GM13976 (cell line): ENCODE data around the gene BLVRA.

Experiments
- DNase-seq: peaks from one replicate; pipeline ENCODE4 v3.0.0; 2012; ENCODE audit warnings: low spot score
- in situ Hi-C: fragments of 300-500 bp; cut with MboI; formaldehyde crosslinking; loops from one replicate; pipeline ENCODE4 v1.12.0; 2022; ENCODE audit warnings: low sequenced_read_pairs, mixed read lengths, inconsistent platforms; ENCODE audit not compliant: unreplicated experiment
- TF ChIP-seq, protein P1 (sequence below): IDR thresholded peaks from 2 replicates; pipeline ENCODE4 v1.5.1; 2012; ENCODE audit warnings: borderline replicate concordance, mild to moderate bottlenecking; ENCODE audit not compliant: insufficient read depth; ENCODE audit errors: extremely low read depth, missing control alignments, control extremely low read depth

BLVRA gene

DNA sequence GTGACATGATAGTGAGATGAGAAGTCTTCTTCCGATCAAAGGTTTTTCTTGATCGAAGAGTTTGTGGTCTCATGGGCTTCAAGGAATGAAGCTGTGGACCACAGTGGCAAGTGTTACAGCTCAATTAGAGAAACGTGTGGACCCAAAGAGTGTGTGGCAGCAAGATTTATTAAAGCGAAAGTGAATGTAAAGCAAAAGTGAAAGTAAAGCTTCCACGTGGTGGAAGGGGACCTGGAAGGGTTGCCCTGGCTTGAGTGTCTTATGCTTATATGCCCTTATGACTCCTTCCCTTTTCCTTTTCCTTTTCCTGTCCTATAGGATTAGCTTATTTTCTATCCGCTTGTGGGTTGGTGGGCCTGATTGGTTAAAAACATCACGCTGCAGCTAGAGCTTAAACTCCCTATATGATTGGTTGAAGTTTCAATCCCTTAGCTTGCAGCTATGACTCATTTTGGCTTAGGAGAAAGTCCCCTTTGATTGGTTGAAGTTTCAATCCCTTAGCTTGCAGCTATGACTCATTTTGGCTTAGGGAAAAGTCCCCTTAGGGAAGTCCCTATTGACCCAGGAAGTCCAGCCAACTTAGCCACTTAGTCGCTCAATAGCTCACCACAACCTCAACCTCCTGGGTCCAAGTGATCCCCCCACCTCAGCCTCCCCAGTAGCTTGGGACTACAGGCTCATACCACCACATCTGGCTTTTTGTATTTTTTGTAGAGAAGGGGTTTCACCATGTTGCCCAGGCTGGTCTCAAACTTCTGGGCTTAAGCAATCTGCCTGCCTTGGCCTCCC lies 76.2 kb downstream of the BLVRA start:
- DNase-seq: no peak
- TF ChIP-seq, protein P1, sequence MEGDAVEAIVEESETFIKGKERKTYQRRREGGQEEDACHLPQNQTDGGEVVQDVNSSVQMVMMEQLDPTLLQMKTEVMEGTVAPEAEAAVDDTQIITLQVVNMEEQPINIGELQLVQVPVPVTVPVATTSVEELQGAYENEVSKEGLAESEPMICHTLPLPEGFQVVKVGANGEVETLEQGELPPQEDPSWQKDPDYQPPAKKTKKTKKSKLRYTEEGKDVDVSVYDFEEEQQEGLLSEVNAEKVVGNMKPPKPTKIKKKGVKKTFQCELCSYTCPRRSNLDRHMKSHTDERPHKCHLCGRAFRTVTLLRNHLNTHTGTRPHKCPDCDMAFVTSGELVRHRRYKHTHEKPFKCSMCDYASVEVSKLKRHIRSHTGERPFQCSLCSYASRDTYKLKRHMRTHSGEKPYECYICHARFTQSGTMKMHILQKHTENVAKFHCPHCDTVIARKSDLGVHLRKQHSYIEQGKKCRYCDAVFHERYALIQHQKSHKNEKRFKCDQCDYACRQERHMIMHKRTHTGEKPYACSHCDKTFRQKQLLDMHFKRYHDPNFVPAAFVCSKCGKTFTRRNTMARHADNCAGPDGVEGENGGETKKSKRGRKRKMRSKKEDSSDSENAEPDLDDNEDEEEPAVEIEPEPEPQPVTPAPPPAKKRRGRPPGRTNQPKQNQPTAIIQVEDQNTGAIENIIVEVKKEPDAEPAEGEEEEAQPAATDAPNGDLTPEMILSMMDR: no peak
- in situ Hi-C loops: loop anchor here (10.0 to 25.0 kb wide), 3 partner anchors 100 to 897 kb away; partner anchors contain the start of genes MRPL32, PSMA2 and STK17A

DNA sequence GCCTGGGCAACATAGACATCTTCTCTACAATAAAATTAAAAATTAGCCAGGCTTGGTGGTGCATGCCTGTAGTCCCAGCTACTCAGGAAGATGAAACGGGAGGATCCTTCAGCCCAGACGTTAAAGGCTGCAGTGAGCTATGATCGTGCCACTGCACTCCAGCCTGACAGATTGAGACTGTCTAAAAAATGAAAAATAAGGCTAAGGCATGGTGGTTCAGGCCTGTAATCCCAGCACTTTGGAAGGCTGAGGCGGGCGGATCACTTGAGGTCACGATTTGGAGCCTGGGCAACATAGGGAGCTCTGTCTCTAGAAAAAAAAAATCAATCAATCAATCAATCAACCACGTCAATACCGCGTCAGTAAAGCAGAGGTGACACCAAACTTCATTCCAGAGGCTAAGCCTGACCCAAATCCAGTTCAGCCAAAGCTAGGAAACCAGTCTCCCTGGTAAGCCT lies 79.8 kb downstream of the BLVRA start:
- no peak for DNase-seq
- in situ Hi-C loops: loop anchor here (10.0 to 25.0 kb wide), 3 partner anchors 103 to 901 kb away; partner anchors contain the start of genes MRPL32, PSMA2 and STK17A
- TF ChIP-seq, protein P1: no peak

DNA sequence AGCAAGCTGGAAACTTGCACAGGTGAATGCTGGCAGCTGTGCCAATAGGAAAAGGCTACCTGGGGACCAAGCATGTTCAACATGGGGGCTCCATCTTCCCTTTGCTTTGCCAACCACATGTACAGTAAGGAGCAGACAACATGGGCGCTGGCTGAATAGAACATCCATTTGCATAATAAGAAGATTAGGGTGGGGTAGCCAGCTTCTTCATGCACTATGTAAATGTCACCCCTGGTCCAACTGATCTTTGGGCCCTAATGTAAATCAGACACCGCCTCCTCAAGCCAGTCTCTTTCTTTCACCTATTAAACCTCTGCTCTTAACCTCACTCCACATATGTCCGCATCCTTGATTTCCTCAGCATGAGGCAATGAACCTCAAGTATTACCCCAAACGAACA lies 84.8 kb downstream of the BLVRA start:
- in situ Hi-C loops: loop anchor here (25.0 kb wide), 1 partner anchor 906 kb away; the partner anchor contains the start of genes MRPL32 and PSMA2
- no peak for DNase-seq
- TF ChIP-seq, protein P1: no peak

DNA sequence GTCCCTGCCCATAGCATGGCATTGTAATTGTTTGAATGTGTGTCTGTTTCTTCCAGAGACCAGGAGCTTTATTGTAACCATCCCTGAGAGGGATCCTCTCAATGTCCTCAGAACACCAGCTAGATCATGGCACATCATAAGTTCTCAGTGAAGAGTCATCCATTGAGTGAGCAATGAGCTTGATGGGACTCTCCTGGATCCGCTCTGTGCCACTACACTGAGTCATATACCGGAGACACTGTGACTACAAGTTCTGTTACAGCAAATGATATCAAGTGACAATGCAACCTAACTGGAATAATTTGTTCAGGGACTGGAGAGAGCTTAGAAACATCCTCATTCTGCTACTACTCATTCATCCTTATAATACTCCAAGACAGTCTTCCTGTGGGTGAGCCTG lies 85.8 kb downstream of the BLVRA start:
- DNase-seq: no peak
- TF ChIP-seq, protein P1: no peak
- in situ Hi-C loops: loop anchor here (25.0 kb wide), 1 partner anchor 907 kb away; the partner anchor contains the start of genes MRPL32 and PSMA2

DNA sequence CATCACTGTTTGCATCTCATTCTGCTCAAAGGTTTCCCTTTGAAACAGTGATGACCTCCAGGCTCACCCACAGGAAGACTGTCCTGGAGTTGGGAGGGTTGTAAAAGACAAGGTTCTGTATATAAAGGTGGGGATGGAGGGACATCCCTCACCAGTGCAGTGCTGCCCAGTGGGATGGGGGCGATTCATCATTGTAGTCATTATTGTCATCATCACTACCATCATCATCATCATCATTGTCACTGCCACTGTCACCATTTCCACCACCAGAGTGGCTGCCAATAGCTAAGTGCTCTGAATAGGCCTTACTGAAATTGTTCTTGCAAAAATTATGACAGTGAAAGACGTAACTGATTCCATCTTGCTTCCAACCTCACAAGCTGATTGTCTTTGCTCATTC lies 86.2 kb downstream of the BLVRA start:
- TF ChIP-seq, protein P1: no peak
- in situ Hi-C loops: loop anchor here (25.0 kb wide), 1 partner anchor 907 kb away; the partner anchor contains the start of genes MRPL32 and PSMA2
- DNase-seq: no peak

DNA sequence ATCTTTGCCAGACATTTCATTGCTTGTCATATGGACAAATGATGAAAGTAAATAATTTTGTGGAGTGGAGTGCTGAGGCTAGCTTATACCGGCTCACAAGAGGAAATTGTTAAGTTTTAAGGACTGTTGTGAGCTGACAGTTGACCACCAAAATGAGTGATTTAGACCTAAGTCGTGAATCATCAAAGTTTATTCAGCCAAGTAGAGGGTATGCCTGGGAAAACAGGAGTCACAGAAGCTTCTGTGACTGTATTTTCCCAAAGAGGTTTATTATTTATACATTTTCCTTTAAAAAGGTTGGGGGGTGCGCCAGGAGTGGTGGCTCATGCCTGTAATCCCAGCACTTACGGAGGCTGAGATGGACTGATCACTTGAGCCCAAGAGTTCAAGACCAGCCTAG lies 89.0 kb downstream of the BLVRA start:
- TF ChIP-seq, protein P1: no peak
- in situ Hi-C loops: loop anchor here (25.0 kb wide), 1 partner anchor 910 kb away; the partner anchor contains the start of genes MRPL32 and PSMA2
- DNase-seq: no peak
